ENCODE results near the gene DLG2.

- TF ChIP-seq EZH2 (IDR thresholded peaks at IDR 0.05; ENCODE audit: low read depth, low read length, severe bottlenecking) (no peak), HDAC2 (IDR thresholded peaks at IDR 0.05; ENCODE audit: borderline replicate concordance in 1 of 2, low read depth in 2 of 2, low read length in 2 of 2) (no peak), ZNF274 (IDR thresholded peaks at IDR 0.05; ENCODE audit: borderline replicate concordance, extremely low read depth, low read length) (no peak), TEAD4 (IDR thresholded peaks at IDR 0.05; ENCODE audit: low read depth, low read length) (no peak), CREB1 (IDR thresholded peaks at IDR 0.05) (no peak), CTCF (IDR thresholded peaks at IDR 0.05; ENCODE audit: control extremely low read depth in 1 of 3, insufficient read depth in 1 of 3, low read depth in 1 of 3, low read length in 3 of 3) (no peak)
These were observed 696.3 kb downstream of the DLG2 start for GRCh38 chr11:84930863-84931262.
